Upper lobe of right lung (tissue), 1 donor: ENCODE measurements around the gene TSPAN11. TPM values are rescaled to one million over a fixed set of nuclear protein-coding genes. Genes with fewer than 3 reads are reported as not detected.

Source experiments
- ATAC-seq: fragments of 200-7000 bp; cut with Tn5 transposase; one replicate; pipeline ENCODE4 v1.9.1; 2020; ENCODE audit warnings: mild to moderate bottlenecking, moderate library complexity
- DNase-seq: peaks from one replicate; pipeline ENCODE4 v3.0.0-alpha.2; 2020
- H3K27ac ChIP-seq: fragments of 200-600 bp; one replicate; pipeline ENCODE4 v1.8.0; 2022
- H3K27me3 ChIP-seq: fragments of 200-600 bp; one replicate; pipeline ENCODE4 v1.8.0; 2022; ENCODE audit warnings: mild to moderate bottlenecking
- H3K36me3 ChIP-seq: fragments of 200-600 bp; one replicate; pipeline ENCODE4 v1.8.0; 2022
- H3K4me1 ChIP-seq: fragments of 200-600 bp; one replicate; pipeline ENCODE4 v1.8.0; 2022
- H3K4me3 ChIP-seq: fragments of 200-600 bp; one replicate; pipeline ENCODE4 v1.8.0; 2022; ENCODE audit warnings: mild to moderate bottlenecking
- H3K9me3 ChIP-seq: fragments of 200-600 bp; one replicate; pipeline ENCODE4 v1.8.0; 2022
- CTCF ChIP-seq: fragments of 200-600 bp; IDR thresholded peaks from one replicate; pipeline ENCODE4 v1.8.0; 2022; ENCODE audit warnings: antibody characterized with exemption
- intact Hi-C: fragments of 100-400 bp; cut with DNase I; formaldehyde crosslinking; loops from one replicate; pipeline ENCODE4 v1.11.0; 2022
- total RNA-seq: library from RNA; stranded (reverse); fragmentation: NEBNext Ultra II Directional; extraction: Animal tissue kit (Norgen Biotek cat#: 25700); gene quantifications from one replicate; pipeline ENCODE4 v1.2.1, GENCODE V29; 2021
- donor health status: DM: no; HTN: yes; CAD: no; lungs with severe emphysema.

Gene TSPAN11
- total RNA-seq, 1 donor from 2014 or later, result 7.8 TPM

- H3K4me3 ChIP-seq, result no peak overlapping the region
- H3K9me3 ChIP-seq, result no peaks in the 10 kb centered on the region
- H3K27ac ChIP-seq, result no peak overlapping the region
- no peak for ATAC-seq
- DNase-seq, result no peak
- H3K4me1 ChIP-seq, result no peaks in the 10 kb centered on the region
- no peaks in the 10 kb centered on the region for H3K27me3 ChIP-seq
- no peak for TF ChIP-seq CTCF
- no peaks in the 10 kb centered on the region for H3K36me3 ChIP-seq
- intact Hi-C loops, result no loop called here
Observed at GRCh38 chr12:30896461-30896860, 30.1 kb upstream of the TSPAN11 start.

- no peak for ATAC-seq
- TF ChIP-seq CTCF, result no peak
- H3K9me3 ChIP-seq, result no peaks in the 10 kb centered on the region
- no peaks in the 10 kb centered on the region for H3K36me3 ChIP-seq
- no peaks in the 10 kb centered on the region for H3K27me3 ChIP-seq
- intact Hi-C loops, result no loop called here
- H3K4me1 ChIP-seq, result no peaks in the 10 kb centered on the region
- H3K27ac ChIP-seq, result no peak overlapping the region
- H3K4me3 ChIP-seq, result no peak overlapping the region
- no peak for DNase-seq
Observed at GRCh38 chr12:30898846-30899245, 27.7 kb upstream of the TSPAN11 start.

- TF ChIP-seq CTCF, result no peak
- no peaks in the 10 kb centered on the region for H3K36me3 ChIP-seq
- H3K4me3 ChIP-seq, result no peak overlapping the region
- intact Hi-C loops, result no loop called here
- ATAC-seq, result no peak
- no peak for DNase-seq
- H3K27me3 ChIP-seq, result no peaks in the 10 kb centered on the region
- no peak overlapping the region for H3K27ac ChIP-seq
- H3K9me3 ChIP-seq, result no peaks in the 10 kb centered on the region
- no peaks in the 10 kb centered on the region for H3K4me1 ChIP-seq
Observed at GRCh38 chr12:30900351-30900750, 26.2 kb upstream of the TSPAN11 start.

- H3K4me1 ChIP-seq, result no peaks in the 10 kb centered on the region
- no peaks in the 10 kb centered on the region for H3K36me3 ChIP-seq
- no peaks in the 10 kb centered on the region for H3K27me3 ChIP-seq
- no peak overlapping the region for H3K27ac ChIP-seq
- ATAC-seq (no peak), DNase-seq (no peak)
- no peak overlapping the region for H3K4me3 ChIP-seq
- intact Hi-C loops, result no loop called here
- TF ChIP-seq CTCF, result no peak
- no peaks in the 10 kb centered on the region for H3K9me3 ChIP-seq
Observed at GRCh38 chr12:30902001-30902400, 24.5 kb upstream of the TSPAN11 start.

GRCh38 chr12:30902596-30902995, 24.0 kb upstream of the TSPAN11 start:
- Histone ChIP-seq H3K9me3 (no peaks in the 10 kb centered on the region), H3K36me3 (no peaks in the 10 kb centered on the region), H3K27me3 (no peaks in the 10 kb centered on the region), H3K4me1 (no peaks in the 10 kb centered on the region), H3K27ac (no peak overlapping the region), H3K4me3 (no peak overlapping the region)
- DNase-seq, result no peak
- intact Hi-C loops, result no loop called here
- TF ChIP-seq CTCF, result no peak
- ATAC-seq, result no peak

- DNase-seq, result no peak
- H3K9me3 ChIP-seq, result no peaks in the 10 kb centered on the region
- no peak for ATAC-seq
Observed at GRCh38 chr12:30905463-30906009, 21.0 kb upstream of the TSPAN11 start.

More at GRCh38 chr12:30905463-30906009, 21.0 kb upstream of the TSPAN11 start:
- no peak overlapping the region for H3K27ac ChIP-seq
- H3K27me3 ChIP-seq, result no peaks in the 10 kb centered on the region
- no peaks in the 10 kb centered on the region for H3K36me3 ChIP-seq
- H3K4me3 ChIP-seq, result no peak overlapping the region
- intact Hi-C loops, result no loop called here
- H3K4me1 ChIP-seq, result no peaks in the 10 kb centered on the region
- no peak for TF ChIP-seq CTCF
